ENCODE data around the gene TET2. TPM values are rescaled to one million over a fixed set of nuclear protein-coding genes. Genes with fewer than 3 reads are reported as not detected.

The TET2 gene
- total and polyA plus RNA-seq, 4 donors = 14.0 to 32.9 (median 23.4) TPM

GRCh38 chr4:105137121-105137875 lies 9.4 kb upstream of the TET2 start:
- Histone ChIP-seq H3K4me1 (ENCODE audit: control insufficient read depth, insufficient read depth, low read length) (no peaks in the 10 kb centered on the region), H3K9me3 (ENCODE audit: control insufficient read depth, insufficient read depth, low read length) (no peaks in the 10 kb centered on the region), H3K27ac (ENCODE audit: low read depth, low read length) (no peak overlapping the region), H3K4me3 (ENCODE audit: low read depth, low read length) (no peak overlapping the region), H3K27me3 (ENCODE audit: control insufficient read depth, insufficient read depth, low read length) (no peaks in the 10 kb centered on the region), H3K36me3 (ENCODE audit: control insufficient read depth, insufficient read depth, low read length) (no peaks in the 10 kb centered on the region)
- no peak for DNase-seq (ENCODE audit: low read depth in 4 of 6, low spot score in 6 of 6)
- WGBS (ENCODE audit: insufficient coverage) = 88% methylated on average over 1 of the region's 5 CpGs

GRCh38 chr4:105139646-105140045 lies 7.0 kb upstream of the TET2 start:
- no peak for DNase-seq (ENCODE audit: low read depth in 4 of 6, low spot score in 6 of 6)
- Histone ChIP-seq H3K4me1 (ENCODE audit: control insufficient read depth, insufficient read depth, low read length) (no peaks in the 10 kb centered on the region), H3K27me3 (ENCODE audit: control insufficient read depth, insufficient read depth, low read length) (no peaks in the 10 kb centered on the region), H3K27ac (ENCODE audit: low read depth, low read length) (no peak overlapping the region), H3K36me3 (ENCODE audit: control insufficient read depth, insufficient read depth, low read length) (no peaks in the 10 kb centered on the region), H3K9me3 (ENCODE audit: control insufficient read depth, insufficient read depth, low read length) (no peaks in the 10 kb centered on the region), H3K4me3 (ENCODE audit: low read depth, low read length) (no peak overlapping the region)
- no CpG with 5 or more reads among the region's 1 CpG for WGBS (ENCODE audit: insufficient coverage)

GRCh38 chr4:105140684-105141490 lies 5.8 kb upstream of the TET2 start:
- Histone ChIP-seq H3K9me3 (ENCODE audit: control insufficient read depth, insufficient read depth, low read length) (no peaks in the 10 kb centered on the region), H3K27ac (ENCODE audit: low read depth, low read length) (no peak overlapping the region), H3K4me1 (ENCODE audit: control insufficient read depth, insufficient read depth, low read length) (peaks cover 3% of the 10 kb centered on the region), H3K4me3 (ENCODE audit: low read depth, low read length) (no peak overlapping the region), H3K27me3 (ENCODE audit: control insufficient read depth, insufficient read depth, low read length) (no peaks in the 10 kb centered on the region), H3K36me3 (ENCODE audit: control insufficient read depth, insufficient read depth, low read length) (no peaks in the 10 kb centered on the region)
- WGBS (ENCODE audit: insufficient coverage) = 8% methylated on average over 2 of the region's 7 CpGs
- DNase-seq (ENCODE audit: low read depth in 4 of 6, low spot score in 6 of 6) = peak in 2 of 6 donors; percentile 49 to 51

GRCh38 chr4:105145156-105145902 lies 1.3 kb upstream of the TET2 start:
- no peaks in the 10 kb centered on the region for H3K27me3 ChIP-seq (ENCODE audit: control insufficient read depth, insufficient read depth, low read length)
- H3K4me3 ChIP-seq (ENCODE audit: low read depth, low read length) = peak overlapping the region; percentile 98
- H3K27ac ChIP-seq (ENCODE audit: low read depth, low read length) = peak overlapping the region; percentile 26
- no peaks in the 10 kb centered on the region for H3K9me3 ChIP-seq (ENCODE audit: control insufficient read depth, insufficient read depth, low read length)
- H3K36me3 ChIP-seq (ENCODE audit: control insufficient read depth, insufficient read depth, low read length) = no peaks in the 10 kb centered on the region
- peaks cover 6% of the 10 kb centered on the region for H3K4me1 ChIP-seq (ENCODE audit: control insufficient read depth, insufficient read depth, low read length)
- DNase-seq (ENCODE audit: low read depth in 4 of 6, low spot score in 6 of 6) = peak in 1 of 6 donors; percentile 31
- WGBS (ENCODE audit: insufficient coverage) = 13% methylated on average over 6 of the region's 21 CpGs

- Histone ChIP-seq H3K4me3 (ENCODE audit: low read depth, low read length) (peak overlapping the region; percentile 98), H3K27ac (ENCODE audit: low read depth, low read length) (peak overlapping the region; percentile 26), H3K27me3 (ENCODE audit: control insufficient read depth, insufficient read depth, low read length) (no peaks in the 10 kb centered on the region), H3K4me1 (ENCODE audit: control insufficient read depth, insufficient read depth, low read length) (peaks cover 6% of the 10 kb centered on the region), H3K36me3 (ENCODE audit: control insufficient read depth, insufficient read depth, low read length) (no peaks in the 10 kb centered on the region), H3K9me3 (ENCODE audit: control insufficient read depth, insufficient read depth, low read length) (no peaks in the 10 kb centered on the region)
- DNase-seq (ENCODE audit: low read depth in 4 of 6, low spot score in 6 of 6) = peak in 2 of 6 donors; percentile 28 to 61
- WGBS (ENCODE audit: insufficient coverage) = under 1% methylated on average over 24 of the region's 25 CpGs
These were observed 787 bp upstream of the TET2 start for GRCh38 chr4:105145903-105146275.

GRCh38 chr4:105147016-105147552 lies 408 bp downstream of the TET2 start:
- no peak for DNase-seq (ENCODE audit: low read depth in 4 of 6, low spot score in 6 of 6)
- Histone ChIP-seq H3K4me1 (ENCODE audit: control insufficient read depth, insufficient read depth, low read length) (peaks cover 8% of the 10 kb centered on the region), H3K4me3 (ENCODE audit: low read depth, low read length) (peak overlapping the region; percentile 98), H3K27me3 (ENCODE audit: control insufficient read depth, insufficient read depth, low read length) (no peaks in the 10 kb centered on the region), H3K36me3 (ENCODE audit: control insufficient read depth, insufficient read depth, low read length) (no peaks in the 10 kb centered on the region), H3K9me3 (ENCODE audit: control insufficient read depth, insufficient read depth, low read length) (no peaks in the 10 kb centered on the region), H3K27ac (ENCODE audit: low read depth, low read length) (peak overlapping the region; percentile 96)
- 0% methylated on average over 7 of the region's 12 CpGs for WGBS (ENCODE audit: insufficient coverage)

- no peaks in the 10 kb centered on the region for H3K27me3 ChIP-seq (ENCODE audit: control insufficient read depth, insufficient read depth, low read length)
- peak overlapping the region; percentile 98 for H3K4me3 ChIP-seq (ENCODE audit: low read depth, low read length)
- H3K27ac ChIP-seq (ENCODE audit: low read depth, low read length) = peak overlapping the region; percentile 96
- no peaks in the 10 kb centered on the region for H3K9me3 ChIP-seq (ENCODE audit: control insufficient read depth, insufficient read depth, low read length)
- WGBS (ENCODE audit: insufficient coverage) = 0% methylated on average over 4 of the region's 16 CpGs
- no peaks in the 10 kb centered on the region for H3K36me3 ChIP-seq (ENCODE audit: control insufficient read depth, insufficient read depth, low read length)
- H3K4me1 ChIP-seq (ENCODE audit: control insufficient read depth, insufficient read depth, low read length) = peaks cover 9% of the 10 kb centered on the region
- peak in 5 of 6 donors; percentile 54 to 90 (median 75) for DNase-seq (ENCODE audit: low read depth in 4 of 6, low spot score in 6 of 6)
These were observed 981 bp downstream of the TET2 start for GRCh38 chr4:105147553-105148161.

- Histone ChIP-seq H3K4me3 (ENCODE audit: low read depth, low read length) (peak overlapping the region; percentile 98), H3K27ac (ENCODE audit: low read depth, low read length) (peak overlapping the region; percentile 96), H3K36me3 (ENCODE audit: control insufficient read depth, insufficient read depth, low read length) (no peaks in the 10 kb centered on the region), H3K9me3 (ENCODE audit: control insufficient read depth, insufficient read depth, low read length) (no peaks in the 10 kb centered on the region), H3K4me1 (ENCODE audit: control insufficient read depth, insufficient read depth, low read length) (peaks cover 9% of the 10 kb centered on the region), H3K27me3 (ENCODE audit: control insufficient read depth, insufficient read depth, low read length) (no peaks in the 10 kb centered on the region)
- no CpG with 5 or more reads among the region's 1 CpG for WGBS (ENCODE audit: insufficient coverage)
- peak in 2 of 6 donors; percentile 17 to 60 for DNase-seq (ENCODE audit: low read depth in 4 of 6, low spot score in 6 of 6)
These were observed 1.7 kb downstream of the TET2 start for GRCh38 chr4:105148356-105148755.

- no peaks in the 10 kb centered on the region for H3K27me3 ChIP-seq (ENCODE audit: control insufficient read depth, insufficient read depth, low read length)
- no peak overlapping the region for H3K27ac ChIP-seq (ENCODE audit: low read depth, low read length)
- H3K9me3 ChIP-seq (ENCODE audit: control insufficient read depth, insufficient read depth, low read length) = no peaks in the 10 kb centered on the region
- H3K4me3 ChIP-seq (ENCODE audit: low read depth, low read length) = peak overlapping the region; percentile 98
- WGBS (ENCODE audit: insufficient coverage) = no CpG with 5 or more reads among the region's 5 CpGs
- peaks cover 9% of the 10 kb centered on the region for H3K4me1 ChIP-seq (ENCODE audit: control insufficient read depth, insufficient read depth, low read length)
- DNase-seq (ENCODE audit: low read depth in 4 of 6, low spot score in 6 of 6) = no peak
- H3K36me3 ChIP-seq (ENCODE audit: control insufficient read depth, insufficient read depth, low read length) = no peaks in the 10 kb centered on the region
These were observed 2.1 kb downstream of the TET2 start for GRCh38 chr4:105148776-105149175.
